EL (cell line): ENCODE results near the gene COMMD2.
A peak's percentile ranks its signal among the peaks of the same experiment; 100 is the strongest.

ENCODE experiments used
- DNase-seq: peaks from one replicate; pipeline ENCODE4 v3.0.0-alpha.2; 2016

Gene COMMD2

GRCh38 chr3:149701206-149701976, 50.9 kb downstream of the COMMD2 start:
- DNase-seq = peak; percentile 11
